M059J (cell line): ENCODE results near the gene NUB1. TPM values are rescaled to one million over a fixed set of nuclear protein-coding genes. Genes with fewer than 3 reads are reported as not detected.
A peak's percentile ranks its signal among the peaks of the same experiment; 100 is the strongest.
"Not testable (repeated sequence)": the region's sequence is repeated elsewhere in the genome, so short reads cannot be mapped to it uniquely, and the experiment has no call there.

Source experiments
- DNase-seq: peaks from one replicate; pipeline ENCODE4 v3.0.0-alpha.2; 2012; ENCODE audit warnings: low read depth
- total RNA-seq: library from RNA; depleted of rRNA; stranded (reverse); fragments of >200 nt; shearing (Covaris generic); gene quantifications from 2 replicates; pipeline ENCODE4 v1.2.3, GENCODE V29; 2014; rRNA removed

The NUB1 gene
- 72.3 and 74.4 TPM in 2 replicates for total RNA-seq

- peak; percentile 81 for DNase-seq
These were observed at the start of gene NUB1 for GRCh38 chr7:151341357-151342101. TSS of gene NUB1 (plus strand) at chr7:151341812. CDS start at chr7:151345350, 3,538 bp downstream.

GRCh38 chr7:151292850-151293249 lies 48.8 kb upstream of the NUB1 start:
- no peak for DNase-seq

- no peak for DNase-seq
These were observed 45.2 kb upstream of the NUB1 start for GRCh38 chr7:151296202-151296992.

GRCh38 chr7:151298765-151299164 lies 42.8 kb upstream of the NUB1 start:
- no peak for DNase-seq

- DNase-seq, result no peak
These were observed 42.1 kb upstream of the NUB1 start for GRCh38 chr7:151299530-151299929.

GRCh38 chr7:151299940-151300645 lies 41.5 kb upstream of the NUB1 start:
- no peak for DNase-seq

GRCh38 chr7:151301471-151302462 lies 39.8 kb upstream of the NUB1 start:
- no peak for DNase-seq

- DNase-seq, result not testable (repeated sequence)
These were observed 37.4 kb upstream of the NUB1 start for GRCh38 chr7:151304251-151304650.

- DNase-seq, result peak; percentile 13
These were observed 36.8 kb upstream of the NUB1 start for GRCh38 chr7:151304856-151305255.

- no peak for DNase-seq
These were observed 35.2 kb upstream of the NUB1 start for GRCh38 chr7:151306374-151306773.

GRCh38 chr7:151306860-151307259 lies 34.8 kb upstream of the NUB1 start:
- no peak for DNase-seq

- no peak for DNase-seq
These were observed 34.1 kb upstream of the NUB1 start for GRCh38 chr7:151307536-151307935.

GRCh38 chr7:151308256-151308655 lies 33.4 kb upstream of the NUB1 start:
- DNase-seq, result no peak

GRCh38 chr7:151308791-151309190 lies 32.8 kb upstream of the NUB1 start:
- DNase-seq, result no peak

GRCh38 chr7:151309311-151309710 lies 32.3 kb upstream of the NUB1 start:
- DNase-seq, result peak; percentile 76

GRCh38 chr7:151310578-151310977 lies 31.0 kb upstream of the NUB1 start:
- peak; percentile 16 for DNase-seq

GRCh38 chr7:151311294-151311864 lies 30.2 kb upstream of the NUB1 start:
- peak; percentile 21 for DNase-seq

- no peak for DNase-seq
These were observed 29.3 kb upstream of the NUB1 start for GRCh38 chr7:151312356-151312755.

GRCh38 chr7:151312831-151313809 lies 28.5 kb upstream of the NUB1 start:
- DNase-seq, result no peak

GRCh38 chr7:151313857-151314256 lies 27.8 kb upstream of the NUB1 start:
- peak; percentile 59 for DNase-seq
